SK-N-SH (cell line): Measurements from ENCODE around the gene SLC4A8. TPM values are rescaled to one million over a fixed set of nuclear protein-coding genes. Genes with fewer than 3 reads are reported as not detected.

Source experiments
- CTCF ChIA-PET: fragments of 300-600, 350-600 bp; formaldehyde crosslinking; extraction: SDS; loops from one replicate; lab custom pipeline; 2021; lab: Yijun Ruan, JAX
- POLR2A ChIA-PET: fragments of 350-600 bp; sonication (Branson Sonifier 250); formaldehyde crosslinking; extraction: SDS; loops from one replicate; lab custom pipeline; 2020; ENCODE audit warnings: antibody characterized with exemption, inconsistent platforms; lab: Yijun Ruan, JAX
- DNase-seq: peaks from one replicate; pipeline ENCODE4 v3.0.0; 2012
- H2AFZ ChIP-seq: fragments of 200-600 bp; sonication (generic); 2 replicates; pipeline ENCODE4 v1.8.1; 2016; ENCODE audit warnings: antibody characterized with exemption, mild to moderate bottlenecking, low read depth
- H3F3A ChIP-seq: fragments of 200-600 bp; sonication (generic); replicated peaks from 2 replicates; pipeline ENCODE3; 2016; ENCODE audit warnings: antibody characterized with exemption, mild to moderate bottlenecking; ENCODE audit not compliant: insufficient read depth
- H3K27ac ChIP-seq, 2 experiments: fragments of 200-500 bp in 1 of 2; fragments of 200-600 bp in 1 of 2; sonication (Bioruptor generic) in 1 of 2; sonication (generic), shearing (Covaris generic) in 1 of 2; 2 replicates each; pipeline versions ENCODE4 v1.5.1 to v1.6.1; 2014 to 2016; ENCODE audit warnings: low read depth in 2 of 2, inconsistent platforms in 1 of 2, low read length in 1 of 2, mild to moderate bottlenecking in 1 of 2, mixed read lengths in 1 of 2
- H3K27me3 ChIP-seq: fragments of 200-600 bp; sonication (generic), shearing (Covaris generic); 2 replicates; pipeline ENCODE4 v1.6.1; 2016; ENCODE audit warnings: mixed run types; ENCODE audit not compliant: insufficient read depth
- H3K36me3 ChIP-seq, 2 experiments: fragments of 200-500 bp in 1 of 2; fragments of 200-600 bp in 1 of 2; sonication (Bioruptor generic) in 1 of 2; sonication (generic) in 1 of 2; replicated peaks in 1 of 2; 2 replicates each; pipeline versions ENCODE3 to v1.5.1; 2014 to 2016; ENCODE audit warnings: low read length in 1 of 2, mild to moderate bottlenecking in 1 of 2; ENCODE audit not compliant: insufficient read depth in 2 of 2, control insufficient read depth in 1 of 2
- H3K4me1 ChIP-seq, 2 experiments: fragments of 200-500 bp in 1 of 2; fragments of 200-600 bp in 1 of 2; sonication (Bioruptor generic) in 1 of 2; sonication (generic), shearing (Covaris generic) in 1 of 2; 2 replicates each; pipeline versions ENCODE4 v1.5.1 to v1.6.1; 2014 to 2016; ENCODE audit warnings: low read depth in 1 of 2, low read length in 1 of 2, mixed run types in 1 of 2; ENCODE audit not compliant: insufficient read depth in 2 of 2, control insufficient read depth in 1 of 2
- H3K4me2 ChIP-seq: fragments of 200-600 bp; sonication (generic), shearing (Covaris generic); 2 replicates; pipeline ENCODE4 v1.6.1; 2017; ENCODE audit warnings: mixed run types
- H3K4me3 ChIP-seq, 2 experiments: fragments of 200-500 bp in 1 of 2; fragments of 200-600 bp in 1 of 2; sonication (Bioruptor generic) in 1 of 2; sonication (generic), shearing (Covaris generic) in 1 of 2; 2 replicates each; pipeline versions ENCODE4 v1.5.1 to v1.8.1; 2014 to 2016; ENCODE audit warnings: low read depth in 2 of 2, inconsistent platforms in 1 of 2, low read length in 1 of 2, mild to moderate bottlenecking in 1 of 2, mixed read lengths in 1 of 2, moderate library complexity in 1 of 2
- H3K79me2 ChIP-seq: fragments of 200-600 bp; sonication (generic); 2 replicates; pipeline ENCODE4 v1.8.1; 2017; ENCODE audit warnings: mild to moderate bottlenecking; ENCODE audit not compliant: insufficient read depth
- H3K9ac ChIP-seq: fragments of 200-600 bp; sonication (generic); 2 replicates; pipeline ENCODE4 v1.6.1; 2017; ENCODE audit warnings: mixed run types
- H3K9me2 ChIP-seq: fragments of 200-600 bp; sonication (generic); 2 replicates; pipeline ENCODE4 v1.6.1; 2017; ENCODE audit warnings: mixed run types
- H3K9me3 ChIP-seq: fragments of 200-600 bp; sonication (generic); 2 replicates; pipeline ENCODE4 v1.6.1; 2017; ENCODE audit warnings: mixed run types, mild to moderate bottlenecking, moderate library complexity
- H4K20me1 ChIP-seq: fragments of 200-600 bp; sonication (generic); 2 replicates; pipeline ENCODE4 v1.6.1; 2017; ENCODE audit warnings: mild to moderate bottlenecking, mixed run types; ENCODE audit not compliant: insufficient read depth
- CHD2 ChIP-seq: fragments of 150-350 bp; IDR thresholded peaks from 2 replicates; pipeline ENCODE4 v1.6.1; 2018; ENCODE audit warnings: low read length; ENCODE audit not compliant: partially characterized antibody
- CTCF ChIP-seq: fragments of 200-600 bp; sonication (generic); IDR thresholded peaks from 2 replicates; pipeline ENCODE4 v1.6.1; 2017; ENCODE audit warnings: antibody characterized with exemption, mild to moderate bottlenecking, moderate library complexity
- EP300 ChIP-seq, 2 experiments: IDR thresholded peaks; 2 replicates each; pipeline versions ENCODE4 v1.4.0 to v1.6.1; 2012; ENCODE audit warnings: borderline replicate concordance in 1 of 2, low read depth in 1 of 2, low read length in 1 of 2
- FOSL2 ChIP-seq: IDR thresholded peaks from 2 replicates; pipeline ENCODE4 v1.4.0; 2012; ENCODE audit warnings: low read depth, mild to moderate bottlenecking, moderate library complexity, borderline replicate concordance
- FOXJ3 ChIP-seq: sonication (generic); formaldehyde crosslinking; IDR thresholded peaks from 2 replicates; pipeline ENCODE4 v1.5.1; 2020; ENCODE audit warnings: mild to moderate bottlenecking, missing genetic modification reagents
- FOXM1 ChIP-seq: IDR thresholded peaks from 2 replicates; pipeline ENCODE4 v1.4.0; 2012; ENCODE audit warnings: low read depth, mild to moderate bottlenecking
- IRF3 ChIP-seq: fragments of 150-350 bp; IDR thresholded peaks from 2 replicates; pipeline ENCODE4 v1.6.1; 2016; ENCODE audit warnings: mild to moderate bottlenecking, low read depth, low read length
- NRF1 ChIP-seq: IDR thresholded peaks from 2 replicates; pipeline ENCODE4 v1.6.1; 2012; ENCODE audit warnings: low read depth, mild to moderate bottlenecking, low read length
- REST ChIP-seq: IDR thresholded peaks from 2 replicates; pipeline ENCODE4 v1.6.1; 2012; ENCODE audit warnings: mild to moderate bottlenecking, low read depth, low read length, moderate library complexity
- RFX5 ChIP-seq: IDR thresholded peaks from 2 replicates; pipeline ENCODE4 v1.6.1; 2012; ENCODE audit warnings: mild to moderate bottlenecking, improper control_type of control experiment, low read length
- RXRA ChIP-seq: IDR thresholded peaks from 2 replicates; pipeline ENCODE4 v1.4.0; 2012; ENCODE audit warnings: low read depth, mild to moderate bottlenecking, borderline replicate concordance
- YY1 ChIP-seq: IDR thresholded peaks from 2 replicates; pipeline ENCODE4 v1.4.0; 2012; ENCODE audit warnings: low read depth, mild to moderate bottlenecking
- WGBS: methylation state at CpG from one replicate; pipeline ENCODE4 v1.1.6; 2017; ENCODE audit warnings: low lambda C conversion rate; 5-methylcytosine and 5-hydroxymethylcytosine counted together
- polyA plus RNA-seq, 3 experiments: library from polyadenylated mRNA; depleted of rRNA; stranded (reverse); fragments of >200 nt; gene quantifications; 2 replicates each; pipeline ENCODE4 v1.2.3, GENCODE V29; 2012

SLC4A8 gene
- polyA plus RNA-seq, 1 of the 3 experiments (the other 2 are of a cell fraction), result 5.2 TPM

GRCh38 chr12:51406859-51407258 lies 17.8 kb upstream of the SLC4A8 start:
- H3F3A ChIP-seq, result no peaks in the 10 kb centered on the region
- peak overlapping the region in 1 of 2 experiments; percentile 82; a peak in 1 of 4 replicates for H3K27ac ChIP-seq
- CTCF ChIA-PET, result interaction anchor here (0.7 to 1.8 kb wide), 6 partner anchors 9 to 413 kb away, joined by 3 to 6 read pairs (median 3); no protein-coding TSS in a partner anchor
- no peak for TF ChIP-seq REST
- no peak for TF ChIP-seq FOXJ3 (CRISPR knock-in tag)
- TF ChIP-seq IRF3, result no peak
- no peak for TF ChIP-seq CTCF
- no peak for TF ChIP-seq FOSL2
- no peak for TF ChIP-seq RXRA
- TF ChIP-seq RFX5, result no peak
- TF ChIP-seq YY1, result no peak
- no peak for TF ChIP-seq EP300 (IDR thresholded peaks at IDR 0.05; ENCODE audit: borderline replicate concordance in 1 of 2, low read depth in 1 of 2, low read length in 1 of 2)
- TF ChIP-seq CHD2, result no peak
- no peak for TF ChIP-seq NRF1
- no peak for TF ChIP-seq FOXM1
- TF ChIP-seq, all 33 proteins: peak for 0
- 97% methylated on average over 5 of the region's 5 CpGs for WGBS
- Histone ChIP-seq H4K20me1 (no peaks in the 10 kb centered on the region), H3K4me3 (no peak overlapping the region), H3K4me1 (peaks cover 0 to 53% of the 10 kb centered on the region in 2 experiments; a peak in 2 of 4 replicates), H3K4me2 (no peak overlapping the region), H2AFZ (no peak overlapping the region), H3K9me3 (no peaks in the 10 kb centered on the region), H3K36me3 (no peaks in the 10 kb centered on the region), H3K79me2 (no peaks in the 10 kb centered on the region), H3K9ac (no peak overlapping the region), H3K9me2 (no peaks in the 10 kb centered on the region), H3K27me3 (no peaks in the 10 kb centered on the region)
- POLR2A ChIA-PET, result interaction anchor here (1.7 kb wide), 2 partner anchors 12 to 35 kb away, joined by 4 to 5 read pairs; no protein-coding TSS in a partner anchor
- DNase-seq, result no peak
